ENCODE results near the gene WDR93.

DNA sequence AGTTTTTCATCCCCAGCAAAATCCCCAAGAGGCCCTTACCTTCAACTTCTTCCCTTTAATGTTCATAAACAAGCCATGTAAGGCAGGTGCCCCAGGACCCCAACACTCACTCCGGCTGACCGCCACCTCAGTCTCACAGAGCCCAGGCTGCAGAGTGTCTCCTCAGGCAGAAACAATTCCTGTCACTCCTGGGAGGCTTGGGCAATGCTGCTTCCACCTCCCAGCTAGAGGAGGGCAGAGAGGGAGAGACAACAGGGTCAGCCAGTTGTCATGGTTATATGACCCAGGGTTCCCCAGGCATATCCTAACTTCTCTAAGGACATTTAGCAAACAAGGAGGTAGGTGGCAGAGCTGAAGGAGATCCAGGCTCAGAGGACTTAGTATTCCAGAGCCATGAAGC is 11.4 kb upstream of the WDR93 start, which contains the start of gene PLIN1:
- TF ChIP-seq, protein P1, sequence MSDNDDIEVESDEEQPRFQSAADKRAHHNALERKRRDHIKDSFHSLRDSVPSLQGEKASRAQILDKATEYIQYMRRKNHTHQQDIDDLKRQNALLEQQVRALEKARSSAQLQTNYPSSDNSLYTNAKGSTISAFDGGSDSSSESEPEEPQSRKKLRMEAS (IDR thresholded peaks at IDR 0.05; ENCODE audit: low read depth, low read length), result no peak
- TF ChIP-seq, protein P2, sequence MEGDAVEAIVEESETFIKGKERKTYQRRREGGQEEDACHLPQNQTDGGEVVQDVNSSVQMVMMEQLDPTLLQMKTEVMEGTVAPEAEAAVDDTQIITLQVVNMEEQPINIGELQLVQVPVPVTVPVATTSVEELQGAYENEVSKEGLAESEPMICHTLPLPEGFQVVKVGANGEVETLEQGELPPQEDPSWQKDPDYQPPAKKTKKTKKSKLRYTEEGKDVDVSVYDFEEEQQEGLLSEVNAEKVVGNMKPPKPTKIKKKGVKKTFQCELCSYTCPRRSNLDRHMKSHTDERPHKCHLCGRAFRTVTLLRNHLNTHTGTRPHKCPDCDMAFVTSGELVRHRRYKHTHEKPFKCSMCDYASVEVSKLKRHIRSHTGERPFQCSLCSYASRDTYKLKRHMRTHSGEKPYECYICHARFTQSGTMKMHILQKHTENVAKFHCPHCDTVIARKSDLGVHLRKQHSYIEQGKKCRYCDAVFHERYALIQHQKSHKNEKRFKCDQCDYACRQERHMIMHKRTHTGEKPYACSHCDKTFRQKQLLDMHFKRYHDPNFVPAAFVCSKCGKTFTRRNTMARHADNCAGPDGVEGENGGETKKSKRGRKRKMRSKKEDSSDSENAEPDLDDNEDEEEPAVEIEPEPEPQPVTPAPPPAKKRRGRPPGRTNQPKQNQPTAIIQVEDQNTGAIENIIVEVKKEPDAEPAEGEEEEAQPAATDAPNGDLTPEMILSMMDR (IDR thresholded peaks at IDR 0.05; ENCODE audit: low read depth, low read length), result no peak
- TF ChIP-seq POLR2A (IDR thresholded peaks at IDR 0.05; ENCODE audit: extremely low read depth, insufficient read length) (no peak), MYC (IDR thresholded peaks at IDR 0.05; ENCODE audit: low read depth, low read length) (no peak)
